GM12875 (cell line): ENCODE results near the gene C20orf144.

Experiments used
- H3K4me3 ChIP-seq: one replicate; pipeline ENCODE4 v1.5.1; 2011; ENCODE audit warnings: low read depth, low read length, control low read depth
- CTCF ChIP-seq: IDR thresholded peaks from 2 replicates; pipeline ENCODE4 v1.5.1; 2011; ENCODE audit warnings: low read depth, mild to moderate bottlenecking, control low read depth, inconsistent platforms, low read length, moderate library complexity, borderline replicate concordance; ENCODE audit not compliant: insufficient read depth

Gene C20orf144

GRCh38 chr20:33709905-33710541, 47.9 kb downstream of the C20orf144 start:
- TF ChIP-seq CTCF = no peak
- H3K4me3 ChIP-seq = no peak overlapping the region

- no peak overlapping the region for H3K4me3 ChIP-seq
- TF ChIP-seq CTCF = no peak
These were observed 48.7 kb downstream of the C20orf144 start for GRCh38 chr20:33710681-33711445.

GRCh38 chr20:33711446-33711738, 49.3 kb downstream of the C20orf144 start:
- no peak for TF ChIP-seq CTCF
- H3K4me3 ChIP-seq = no peak overlapping the region
